Muscle of arm (tissue), 12 donors: ENCODE measurements around the gene L2HGDH. TPM values are rescaled to one million over a fixed set of nuclear protein-coding genes. Genes with fewer than 3 reads are reported as not detected.
"Not testable (repeated sequence)": the region's sequence is repeated elsewhere in the genome, so short reads cannot be mapped to it uniquely, and the experiment has no call there.

Source experiments
- DNase-seq: peaks from one replicate; pipeline ENCODE4 v3.0.0-alpha.2; 2013
- polyA plus RNA-seq, 12 donors: library from polyadenylated mRNA; unstranded; fragments of 120-200 nt; gene quantifications; one replicate each; pipeline ENCODE4 v1.2.1, GENCODE V29; 2013; ENCODE audit not compliant: insufficient read length in 12 of 12

The L2HGDH gene
- polyA plus RNA-seq, 12 donors, result 5.4 to 9.0 (median 6.4) TPM; not detected in 1

DNA sequence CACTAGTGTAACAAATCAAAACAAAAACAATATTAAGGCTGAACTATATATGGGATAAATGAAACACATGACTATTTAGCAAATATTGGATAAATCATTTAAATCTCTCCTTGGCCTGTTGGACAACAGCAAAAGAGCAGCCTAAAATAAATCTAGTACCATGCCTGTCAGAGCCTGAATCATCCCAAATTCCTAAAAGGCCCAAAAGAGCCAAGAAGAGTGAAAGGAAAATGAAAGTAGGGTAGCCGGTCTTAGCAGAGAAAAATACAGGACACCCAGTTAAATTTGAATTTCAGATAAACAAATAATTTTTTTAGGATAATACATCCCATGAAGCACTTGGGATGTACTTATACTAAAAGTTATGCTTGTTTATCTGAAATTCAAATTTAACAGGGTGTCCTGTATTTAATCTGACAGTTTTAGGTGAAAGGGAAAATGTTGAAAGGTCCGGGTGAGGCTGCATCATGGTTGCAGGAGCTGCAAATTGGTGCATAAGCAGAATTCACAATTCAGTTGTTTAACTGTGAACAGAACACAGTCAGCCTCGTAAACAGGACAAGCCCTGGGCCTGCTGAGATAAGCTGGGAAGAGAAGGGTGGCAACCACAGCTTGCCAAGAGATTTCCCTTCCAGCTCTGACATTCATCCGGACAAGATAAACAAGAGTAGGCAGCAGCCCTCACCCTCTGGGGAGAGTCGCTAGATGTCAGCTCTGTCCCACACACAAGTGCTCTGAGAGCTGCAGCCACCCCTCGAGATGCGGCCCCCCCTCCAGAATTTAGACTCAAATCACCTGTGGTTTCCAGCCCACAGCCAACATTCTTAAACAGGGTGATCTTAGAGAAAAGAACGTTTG is 30.4 kb upstream of the L2HGDH start:
- peak; percentile 47 for DNase-seq

DNA sequence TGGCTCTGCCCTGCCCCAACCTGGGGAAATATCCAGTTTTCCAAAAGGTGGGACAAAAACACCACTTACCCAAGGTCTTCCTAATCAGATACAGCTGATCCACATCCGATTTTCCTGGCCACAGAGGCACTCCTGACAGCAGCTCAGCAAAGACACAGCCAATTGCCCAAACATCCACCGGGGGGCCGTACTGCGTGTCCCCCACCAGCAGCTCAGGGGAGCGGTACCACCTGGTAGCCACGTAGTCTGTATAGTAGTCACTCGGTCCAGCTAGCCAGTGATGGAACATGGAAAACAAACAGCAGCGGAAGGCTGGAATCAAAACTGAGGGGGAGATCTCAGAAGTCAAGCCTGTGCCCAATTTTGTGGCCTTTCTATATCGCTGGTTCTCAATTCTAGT is 28.9 kb upstream of the L2HGDH start:
- DNase-seq, result no peak

DNA sequence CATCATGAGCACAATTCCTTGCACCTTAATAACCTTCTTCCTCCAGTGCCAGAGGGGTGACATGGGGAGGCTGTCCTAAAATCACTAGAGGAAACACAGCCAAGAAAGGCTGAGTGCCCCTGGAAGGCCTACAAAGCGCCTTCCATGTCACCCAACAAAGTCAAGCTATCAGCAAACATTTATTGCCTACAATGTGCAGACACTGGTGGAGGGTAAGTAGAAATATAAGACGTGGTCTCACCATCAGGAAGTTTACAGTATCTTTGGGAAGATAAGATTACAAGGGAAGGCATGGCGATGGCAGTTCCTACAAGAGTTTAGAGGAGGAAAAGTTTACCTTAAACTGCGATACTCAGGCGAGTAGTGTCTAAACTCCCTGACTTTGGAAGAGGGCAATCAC is 28.0 kb upstream of the L2HGDH start:
- DNase-seq, result no peak

DNA sequence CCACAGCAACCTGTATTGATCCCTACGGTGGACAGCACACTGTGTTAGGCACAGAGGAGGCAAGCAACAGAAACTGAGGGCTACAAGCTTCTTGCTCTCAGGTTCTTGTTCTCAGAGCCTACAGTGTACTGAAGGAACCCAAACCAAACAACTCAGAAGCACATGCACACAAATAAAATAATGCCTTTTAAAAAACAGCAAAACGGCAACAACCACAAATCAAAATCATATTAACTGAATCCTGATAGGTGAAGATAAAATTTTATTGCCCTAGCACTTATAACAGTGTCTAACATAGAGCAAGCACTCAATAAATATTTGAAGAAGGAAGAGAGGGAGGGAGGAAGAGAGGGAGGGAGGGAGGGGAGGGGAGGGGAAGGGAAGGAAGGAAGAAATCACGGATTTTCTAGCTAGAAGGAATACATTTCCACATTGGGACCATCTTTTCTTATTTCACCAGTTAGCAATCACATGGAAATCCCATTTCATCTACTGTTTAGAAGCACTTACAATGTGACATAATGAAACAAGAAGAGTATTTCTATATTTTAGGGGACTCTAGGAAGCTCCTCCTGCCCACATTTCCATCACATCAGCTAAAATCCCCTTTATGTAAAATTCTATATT is 27.3 kb upstream of the L2HGDH start:
- DNase-seq, result no peak

DNA sequence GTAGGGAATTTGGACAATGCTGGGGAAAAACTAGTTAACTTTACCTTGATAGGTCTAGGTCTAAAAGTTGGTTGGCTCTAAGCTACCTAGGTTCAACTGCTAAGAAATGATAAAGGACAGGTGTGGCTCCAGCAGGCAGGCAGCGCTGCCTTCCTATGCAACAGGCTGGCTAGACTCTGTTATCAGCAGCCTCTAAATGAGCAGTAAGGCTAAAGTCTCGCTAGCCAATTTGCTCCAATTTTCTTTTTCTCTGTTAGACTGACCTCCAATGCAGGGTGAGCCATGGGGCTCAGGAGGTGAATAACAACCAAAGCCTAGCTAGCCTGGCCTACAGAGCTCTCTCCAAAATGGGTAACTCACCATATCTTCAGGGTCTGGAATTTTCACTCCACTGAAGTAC is 26.6 kb upstream of the L2HGDH start:
- DNase-seq, result no peak

DNA sequence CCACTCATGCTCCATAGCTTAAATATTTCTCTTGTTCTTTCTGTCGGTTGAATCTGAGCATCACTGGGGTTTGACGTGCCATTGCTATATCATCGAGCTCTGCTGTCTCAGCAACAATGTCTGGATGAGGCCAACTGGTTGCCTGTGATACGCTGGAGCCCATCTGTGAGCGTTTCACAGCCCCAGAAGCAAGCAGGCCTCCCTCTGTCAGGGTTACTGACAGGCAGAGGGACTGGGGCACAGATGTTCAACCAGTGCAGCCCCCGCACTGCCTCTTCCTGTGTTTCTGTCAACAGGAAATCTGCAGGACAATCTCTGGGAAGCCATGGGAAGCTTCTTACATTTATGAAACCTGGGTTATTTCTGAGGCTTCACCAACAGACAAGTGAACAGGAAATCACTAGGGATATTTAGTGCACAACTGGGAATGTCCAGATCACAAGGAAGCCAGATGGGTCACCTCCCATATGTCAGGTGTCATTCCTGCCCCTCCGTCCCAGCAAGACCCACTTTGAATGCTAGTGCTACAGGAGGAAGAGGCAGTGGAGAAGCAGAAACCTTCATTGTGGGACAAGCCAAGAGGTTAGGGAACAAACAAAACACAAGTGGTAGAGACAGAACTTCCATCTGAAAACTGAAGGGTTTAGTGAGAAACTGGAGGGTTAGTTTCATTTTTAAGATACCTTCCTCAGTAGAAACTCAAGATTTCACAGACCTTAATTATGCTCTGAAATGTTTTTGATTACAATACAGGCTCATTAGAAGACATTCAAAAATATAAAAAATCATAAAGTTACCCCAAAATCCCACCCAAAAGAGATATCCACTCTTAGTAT is 24.2 kb upstream of the L2HGDH start:
- DNase-seq, result no peak

DNA sequence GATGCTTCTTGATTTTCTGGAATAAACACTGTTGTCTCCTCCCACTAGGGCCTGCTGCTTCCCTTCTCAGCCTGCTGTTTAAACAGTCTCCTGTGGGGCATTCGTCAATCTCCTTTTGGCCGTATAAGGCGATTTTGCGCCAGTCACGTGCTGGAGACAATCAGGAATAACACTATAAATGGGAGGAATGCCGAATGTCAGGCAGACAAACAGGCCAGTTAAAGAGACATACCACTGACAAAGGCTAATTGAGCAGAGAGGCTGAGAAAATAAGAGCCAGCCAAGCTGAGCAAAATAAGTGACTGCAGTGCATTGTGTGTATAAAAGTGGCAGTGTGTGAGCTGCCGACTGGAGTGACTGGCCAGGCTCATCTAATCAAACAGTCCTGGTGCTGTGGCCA is 23.4 kb upstream of the L2HGDH start:
- peak; percentile 82 for DNase-seq

DNA sequence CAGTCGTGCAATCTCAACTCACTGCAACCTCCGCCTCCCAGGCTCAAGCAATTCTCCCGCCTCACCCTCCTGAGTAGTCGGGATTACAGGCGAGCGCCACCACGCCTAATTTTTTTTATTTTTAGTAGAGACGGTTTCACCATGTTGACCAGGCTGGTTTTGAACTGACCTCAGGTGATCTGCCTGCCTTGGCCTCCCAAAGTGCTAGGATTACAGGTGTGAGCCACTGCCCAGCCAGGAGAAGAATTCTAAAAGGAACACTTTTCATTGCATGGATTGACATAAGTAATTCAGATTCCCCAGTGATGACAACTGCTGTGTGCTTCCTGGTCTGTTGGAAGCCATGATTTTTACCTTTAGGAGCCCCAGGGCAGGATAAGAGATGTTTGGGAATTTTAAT is 22.2 kb upstream of the L2HGDH start:
- no peak for DNase-seq

DNA sequence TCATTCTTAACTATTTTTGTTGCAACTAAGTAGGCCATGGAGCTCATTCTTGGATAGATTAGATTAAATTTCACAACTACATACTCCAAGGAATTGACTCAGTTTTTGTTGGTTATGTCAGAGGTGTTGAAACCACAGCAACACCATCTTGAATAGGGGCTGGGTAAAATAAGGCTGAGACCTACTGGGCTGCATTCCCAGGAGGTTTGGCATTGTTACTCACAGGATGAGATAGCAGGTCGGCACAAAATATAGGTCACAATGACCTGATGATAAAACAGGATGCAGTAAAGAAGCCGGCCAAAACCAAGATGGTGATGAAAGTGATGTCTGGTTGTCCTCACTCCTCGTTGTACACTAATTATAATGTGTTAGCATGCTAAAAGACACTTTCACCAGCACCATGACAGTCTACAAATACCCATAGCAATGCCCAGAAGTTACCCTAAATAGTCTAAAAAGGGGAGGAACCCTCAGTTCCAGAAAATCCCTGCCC is 21.0 kb upstream of the L2HGDH start:
- DNase-seq, result no peak

DNA sequence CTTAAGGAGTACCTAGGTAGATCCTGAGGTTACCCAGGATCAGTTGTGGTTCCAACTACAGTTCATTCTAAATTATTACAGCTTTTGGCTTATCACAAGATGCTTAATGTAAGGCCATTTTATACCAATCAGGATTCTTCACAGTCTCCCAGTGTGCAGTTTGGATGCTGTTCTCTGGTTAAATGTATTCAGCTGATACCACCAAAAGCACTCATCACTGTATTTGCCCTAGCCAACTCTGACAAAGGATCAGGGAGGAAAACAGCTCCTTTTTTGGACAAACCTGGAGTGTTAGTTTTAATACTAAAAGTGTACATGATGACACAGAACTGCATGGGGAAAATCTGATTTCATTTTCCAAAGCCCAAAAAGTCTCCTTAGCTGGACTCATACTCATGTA is 19.6 kb upstream of the L2HGDH start:
- no peak for DNase-seq

DNA sequence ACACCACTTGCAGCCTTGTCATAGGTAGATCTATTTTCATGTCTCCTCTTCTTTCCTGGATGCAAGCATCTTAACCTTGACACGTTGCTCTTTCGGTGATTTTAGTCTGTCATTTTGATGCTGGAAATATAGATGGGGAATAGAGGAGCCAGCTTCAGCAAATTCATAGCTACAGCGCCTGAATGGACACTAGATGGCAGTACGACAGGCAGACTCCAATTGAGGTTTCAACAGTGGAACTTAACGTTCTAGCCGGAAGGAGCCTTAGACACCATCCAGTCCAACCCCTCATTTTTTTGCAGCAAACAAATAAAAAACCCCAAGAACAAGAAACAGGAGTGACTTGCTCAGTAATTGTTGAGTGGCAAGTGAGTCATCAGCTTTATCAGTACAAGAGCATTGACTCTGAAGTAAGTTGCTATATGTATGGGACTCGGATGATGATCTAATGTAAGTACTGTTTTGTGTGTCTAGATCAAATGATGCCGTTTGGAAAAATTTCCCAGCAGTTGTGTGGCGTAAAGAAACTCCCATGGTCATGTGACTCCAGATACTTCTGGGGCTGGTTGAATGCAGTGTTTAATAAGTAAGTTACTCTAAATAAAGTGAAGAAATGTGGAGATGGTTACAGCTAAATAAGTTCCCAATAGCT is 9.1 kb upstream of the L2HGDH start:
- peak; percentile 88 for DNase-seq

DNA sequence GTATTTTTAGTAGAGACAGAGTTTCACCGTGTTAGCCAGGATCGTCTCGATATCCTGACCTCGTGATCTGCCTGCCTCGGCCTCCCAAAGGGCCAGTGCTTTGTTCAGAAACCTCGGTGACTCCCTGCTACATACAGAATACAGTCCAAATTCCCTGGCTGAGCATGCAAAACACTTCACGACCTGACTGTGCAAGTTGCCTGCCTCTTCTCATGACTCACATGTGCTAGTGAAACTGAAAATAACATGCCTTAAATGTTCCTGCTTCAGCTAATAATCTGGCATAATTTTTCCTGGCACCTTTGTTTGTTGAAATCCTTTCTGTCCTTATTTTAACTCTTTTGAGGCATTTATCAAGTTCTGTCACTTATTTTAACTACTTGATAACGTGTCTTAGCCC is 8.3 kb upstream of the L2HGDH start:
- DNase-seq, result no peak

DNA sequence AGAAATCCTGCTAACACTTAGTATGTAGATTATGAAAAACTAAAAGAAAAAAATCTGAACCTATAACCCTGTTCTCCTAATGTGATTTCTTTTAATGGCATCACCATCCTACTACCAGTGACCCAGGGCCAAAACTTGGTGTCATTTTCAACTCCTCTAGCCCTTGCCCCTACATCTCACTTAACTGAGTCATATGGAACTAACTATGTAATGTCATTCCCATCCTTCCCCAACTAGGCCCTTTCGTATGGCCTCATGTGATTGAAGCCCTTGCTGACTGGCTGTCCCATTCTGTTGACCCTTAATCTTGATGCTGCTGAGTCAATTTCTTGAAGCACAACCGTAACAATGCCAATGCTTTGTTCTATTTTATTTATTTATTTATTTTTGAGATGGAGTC is 7.7 kb upstream of the L2HGDH start:
- no peak for DNase-seq

DNA sequence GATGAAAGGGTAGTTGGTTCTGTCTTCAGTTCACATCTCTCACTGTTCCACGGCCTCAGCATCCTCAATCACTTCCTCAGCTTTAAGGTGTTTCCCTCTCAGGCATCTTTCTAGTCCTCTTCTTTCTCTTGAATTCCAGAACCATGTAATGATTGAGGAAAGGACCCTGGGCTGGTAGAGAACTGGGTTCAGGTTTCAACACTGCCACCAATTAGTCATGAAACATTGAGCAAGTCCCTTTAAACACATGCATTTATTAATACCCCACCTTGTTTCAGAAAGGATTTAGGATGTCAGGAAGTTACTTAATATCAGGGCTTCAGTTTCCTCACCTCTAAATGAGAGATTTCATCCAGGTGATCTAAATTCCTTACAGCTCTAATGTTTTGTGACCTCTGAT is 7.3 kb upstream of the L2HGDH start:
- no peak for DNase-seq

DNA sequence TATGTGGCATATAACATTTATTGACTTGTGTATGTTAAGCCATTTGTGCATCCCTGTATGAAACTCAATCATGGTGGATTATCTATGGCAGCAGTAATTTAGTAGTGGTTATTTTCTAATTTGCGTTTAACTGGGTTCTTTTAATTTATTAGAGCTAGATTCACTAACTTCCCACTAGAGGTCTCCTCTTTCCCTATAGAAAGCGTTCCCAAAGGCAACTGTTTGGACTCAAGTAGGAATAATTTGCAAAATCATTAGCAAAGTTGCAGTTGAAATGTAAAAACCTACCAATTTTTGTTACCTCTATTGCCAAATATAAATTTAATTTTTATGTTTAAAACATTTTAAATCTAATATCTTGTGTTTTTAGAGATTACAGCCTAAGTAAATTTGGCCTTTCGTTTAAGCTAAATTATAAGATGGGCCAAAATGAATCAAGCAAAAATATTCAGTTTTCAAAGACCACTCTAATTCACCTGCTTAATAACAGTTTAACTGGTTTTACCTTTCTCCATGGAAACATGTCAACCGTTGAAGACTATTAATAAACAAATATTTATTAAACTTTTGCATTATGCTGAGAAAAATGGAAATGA is 6.1 kb upstream of the L2HGDH start:
- DNase-seq, result no peak

DNA sequence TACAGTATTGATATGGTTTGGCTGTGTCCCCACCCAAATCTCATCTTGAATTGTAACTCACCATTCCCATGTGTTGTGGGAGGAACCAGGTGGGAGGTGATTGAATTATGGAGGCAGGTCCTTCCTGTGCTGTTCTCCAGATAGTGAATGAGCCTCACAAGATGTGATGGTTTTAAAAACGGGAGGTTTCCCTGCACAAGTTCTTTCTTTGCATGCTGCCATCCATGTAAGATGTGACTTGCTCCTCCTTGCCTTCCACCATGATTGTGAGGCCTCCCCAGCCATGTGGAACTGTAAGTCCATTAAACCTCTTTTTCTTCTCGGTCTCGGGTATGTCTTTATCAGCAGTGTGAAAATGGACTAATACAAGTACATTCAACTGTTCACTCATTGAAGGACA is 2.1 kb upstream of the L2HGDH start:
- not testable (repeated sequence) for DNase-seq

DNA sequence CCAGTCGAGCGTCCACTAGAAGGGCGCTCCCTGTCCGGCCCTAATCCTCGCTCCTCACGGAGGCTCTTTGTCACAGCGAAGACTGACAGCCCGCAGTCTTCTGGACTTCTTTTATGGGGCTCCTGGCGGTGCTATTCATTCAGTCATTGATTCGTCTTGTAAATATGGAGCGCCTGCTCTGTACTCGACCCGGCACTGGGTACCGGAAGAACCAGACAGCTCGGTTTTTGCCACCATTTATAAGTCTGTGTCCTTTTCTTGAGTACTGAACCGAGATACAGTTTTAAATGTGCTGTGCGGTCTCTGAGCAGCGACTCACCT is 665 bp upstream of the L2HGDH start:
- no peak for DNase-seq

DNA sequence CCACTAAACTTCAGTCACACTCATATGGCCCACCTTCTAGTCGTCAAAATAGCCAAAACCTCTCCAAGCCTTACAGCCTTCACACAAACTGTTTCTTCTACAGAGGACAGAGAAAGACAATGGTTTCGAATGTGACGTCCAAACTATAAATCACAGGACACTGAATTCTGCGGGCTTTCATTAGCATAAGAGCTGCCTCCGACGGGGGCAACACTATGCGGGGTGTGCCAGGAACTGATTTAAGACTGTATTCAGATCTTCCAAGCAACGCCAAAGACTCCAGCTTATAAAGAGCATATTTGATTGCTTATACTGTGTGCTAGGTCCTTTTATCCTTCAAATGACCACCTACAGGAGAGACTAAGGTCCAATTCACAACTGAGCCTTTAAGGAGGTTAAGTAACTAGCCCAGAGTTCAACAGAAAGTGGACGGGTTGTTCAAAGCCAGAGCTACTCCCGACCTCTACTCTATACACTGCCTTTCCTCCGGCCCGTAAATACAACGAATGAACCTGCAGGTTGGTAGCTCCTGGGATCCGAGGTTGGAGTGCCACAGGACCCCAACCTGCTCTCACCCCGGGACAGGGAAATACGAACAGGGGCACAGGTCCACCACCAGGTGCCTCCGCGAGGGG is 575 bp downstream of the L2HGDH start:
- DNase-seq, result no peak

DNA sequence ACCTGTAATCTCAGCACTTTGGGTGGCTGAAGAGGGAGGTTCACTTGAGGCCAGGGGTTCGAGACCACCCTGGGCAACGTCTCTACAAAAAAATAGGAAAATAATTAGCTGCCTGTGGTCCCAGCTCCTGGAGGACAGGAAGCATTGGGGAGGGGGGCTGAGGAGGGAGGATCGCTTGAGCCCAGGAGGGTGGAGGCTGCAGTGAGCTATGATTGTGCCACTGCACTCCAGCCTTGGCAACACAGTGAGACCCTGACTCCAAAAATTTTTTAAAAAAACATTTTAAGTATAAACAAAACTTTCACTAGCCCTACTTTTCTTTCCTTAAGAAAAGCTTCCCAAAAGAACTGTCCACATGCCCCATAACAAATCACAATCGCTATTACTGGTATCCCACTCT is 1.6 kb downstream of the L2HGDH start:
- no peak for DNase-seq

DNA sequence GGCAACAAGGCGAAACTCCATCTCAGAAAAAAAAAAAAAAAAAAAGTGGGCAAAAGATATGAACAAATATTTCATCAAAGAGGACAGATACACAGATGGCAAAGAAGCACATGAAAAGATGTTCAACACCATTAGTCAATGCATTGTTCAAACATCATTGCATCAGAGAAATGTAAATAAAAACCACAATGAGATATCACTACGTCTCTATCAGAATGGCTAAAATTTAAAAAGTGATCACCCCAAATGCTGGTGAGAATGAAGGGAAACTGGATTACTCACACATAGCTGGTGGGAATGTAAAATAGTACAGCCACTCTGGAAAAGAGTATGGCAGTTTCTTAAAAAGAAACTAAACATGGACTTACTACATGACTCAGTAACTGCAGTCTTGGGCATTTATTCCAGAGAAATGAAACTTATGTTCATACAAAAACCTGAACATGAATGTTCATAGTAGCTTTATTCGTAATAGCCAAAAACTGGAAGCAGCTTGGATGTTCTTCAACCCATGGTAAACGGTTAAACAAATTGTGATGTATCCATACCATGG is 3.6 kb downstream of the L2HGDH start:
- no peak for DNase-seq
